A549 (cell line): ENCODE measurements around the gene ZBED3.

ENCODE experiments used
- BHLHE40 ChIP-seq: IDR thresholded peaks from 2 replicates; pipeline ENCODE4 v1.6.1; 2012; ENCODE audit warnings: low read depth, low read length, inconsistent platforms
- CBX2 ChIP-seq: fragments of 200-600 bp; sonication (generic); IDR thresholded peaks from 2 replicates; pipeline ENCODE4 v1.6.1; 2016; ENCODE audit warnings: low read depth, mild to moderate bottlenecking, borderline replicate concordance
- CTCF ChIP-seq: fragments of >200 bp; sonication (Bioruptor Twin); formaldehyde crosslinking; IDR thresholded peaks from 3 replicates; pipeline ENCODE4 v1.5.1; 2016
- MAX ChIP-seq: IDR thresholded peaks from 2 replicates; pipeline ENCODE4 v1.6.1; 2012
- POLR2A ChIP-seq: IDR thresholded peaks from 2 replicates; pipeline ENCODE4 v1.6.1; 2012; ENCODE audit warnings: mild to moderate bottlenecking, low read length
- RAD21 ChIP-seq, 2 experiments: fragments of >200 bp in 1 of 2; sonication (Bioruptor Twin) in 1 of 2; formaldehyde crosslinking in 1 of 2; IDR thresholded peaks in 1 of 2; conservative IDR thresholded peaks in 1 of 2; 2 replicates in 1 of 2; 3 replicates in 1 of 2; pipeline ENCODE4 v1.6.1; 2012 to 2018; ENCODE audit warnings: inconsistent platforms in 1 of 2
- RCOR1 ChIP-seq: fragments of 150-350 bp; IDR thresholded peaks from 2 replicates; pipeline ENCODE4 v1.6.1; 2014; ENCODE audit warnings: antibody characterized with exemption, low read length, low read depth
- RFX5 ChIP-seq: fragments of 450-650 bp; IDR thresholded peaks from 2 replicates; pipeline ENCODE4 v1.7.1; 2014; ENCODE audit warnings: antibody characterized with exemption, mild to moderate bottlenecking, moderate library complexity
- SREBF2 ChIP-seq: fragments of 450-650 bp; IDR thresholded peaks from 2 replicates; pipeline ENCODE4 v1.6.1; 2014; ENCODE audit warnings: mild to moderate bottlenecking, moderate library complexity
- ZC3H11A ChIP-seq: fragments of 450-650 bp; IDR thresholded peaks from 2 replicates; pipeline ENCODE4 v1.6.1; 2014; ENCODE audit warnings: antibody characterized with exemption, mild to moderate bottlenecking
- ZSCAN20 ChIP-seq: fragments of 250-450 bp; sonication (Bioruptor Pico); IDR thresholded peaks from 2 replicates; pipeline ENCODE4 v1.8.0; 2022; ENCODE audit warnings: mild to moderate bottlenecking, moderate library complexity

GRCh38 chr5:77028631-77029375 lies 58.3 kb downstream of the ZBED3 start:
- TF ChIP-seq CTCF (no peak), POLR2A (no peak), SREBF2 (no peak), RFX5 (no peak), BHLHE40 (no peak), CBX2 (no peak), MAX (no peak), RCOR1 (no peak), RAD21 (conservative IDR thresholded peaks at IDR 0.05 in 1 of 2, IDR thresholded peaks at IDR 0.05 in 1 of 2) (no peak), ZSCAN20 (no peak), ZC3H11A (no peak)
